GM12801 (cell line): ENCODE data around the gene SLC25A29.

Source experiments
- CTCF ChIP-seq: IDR thresholded peaks from one replicate; pipeline ENCODE4 v1.5.1; 2011; ENCODE audit warnings: control low read depth; ENCODE audit not compliant: insufficient read length; ENCODE audit errors: extremely low read depth

SLC25A29 gene

GRCh38 chr14:100321473-100322137 is 15.4 kb upstream of the SLC25A29 start:
- no peak for TF ChIP-seq CTCF

- TF ChIP-seq CTCF, result no peak
These were observed 14.1 kb upstream of the SLC25A29 start for GRCh38 chr14:100320157-100320856.

DNA sequence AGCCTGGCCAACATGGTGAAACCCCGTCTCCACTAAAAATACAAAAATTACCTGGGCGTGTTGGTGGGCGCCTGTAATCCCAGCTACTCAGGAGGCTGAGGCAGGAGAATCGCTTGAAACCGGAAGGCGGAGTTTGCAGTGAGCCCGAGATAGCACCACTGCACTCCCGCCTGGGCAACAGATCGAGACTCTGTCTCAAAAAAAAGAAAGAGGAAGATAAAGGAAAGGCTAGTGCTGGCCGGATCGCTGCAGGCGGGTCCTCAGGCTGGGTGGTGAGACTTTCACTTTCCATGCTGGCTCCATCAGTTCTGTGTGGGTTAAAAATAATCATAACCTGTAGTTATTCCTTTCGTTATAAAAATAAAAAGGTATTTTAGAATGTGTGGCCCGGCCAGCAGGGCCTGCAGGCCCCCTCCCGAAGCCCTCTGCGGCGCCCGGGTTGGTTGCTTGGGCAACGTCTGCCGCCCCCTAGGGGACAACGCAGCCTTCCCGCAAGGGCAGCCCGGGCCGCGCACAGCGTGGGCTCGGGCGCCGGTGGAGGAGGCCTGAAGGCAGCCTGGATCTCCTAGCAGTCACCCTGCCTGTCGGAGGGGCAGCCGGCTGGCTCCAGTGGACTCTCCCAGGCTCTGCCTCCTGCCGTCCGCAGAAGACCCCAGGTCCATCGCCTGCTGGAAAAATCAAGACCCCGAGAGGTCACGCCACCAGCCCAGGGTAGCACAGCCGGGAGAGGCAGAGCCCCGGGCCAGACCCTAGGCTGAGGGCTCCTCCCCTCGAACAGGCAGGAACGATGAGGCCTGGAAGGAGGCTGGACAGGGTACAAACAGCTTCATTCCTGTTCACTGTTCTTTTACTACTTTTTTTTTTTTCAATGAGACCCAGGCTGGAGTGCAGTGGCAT is 11.9 kb upstream of the SLC25A29 start:
- TF ChIP-seq CTCF, result no peak

GRCh38 chr14:100317389-100317788 is 11.1 kb upstream of the SLC25A29 start:
- no peak for TF ChIP-seq CTCF

- TF ChIP-seq CTCF, result no peak
These were observed 8.5 kb upstream of the SLC25A29 start for GRCh38 chr14:100314724-100315123.

DNA sequence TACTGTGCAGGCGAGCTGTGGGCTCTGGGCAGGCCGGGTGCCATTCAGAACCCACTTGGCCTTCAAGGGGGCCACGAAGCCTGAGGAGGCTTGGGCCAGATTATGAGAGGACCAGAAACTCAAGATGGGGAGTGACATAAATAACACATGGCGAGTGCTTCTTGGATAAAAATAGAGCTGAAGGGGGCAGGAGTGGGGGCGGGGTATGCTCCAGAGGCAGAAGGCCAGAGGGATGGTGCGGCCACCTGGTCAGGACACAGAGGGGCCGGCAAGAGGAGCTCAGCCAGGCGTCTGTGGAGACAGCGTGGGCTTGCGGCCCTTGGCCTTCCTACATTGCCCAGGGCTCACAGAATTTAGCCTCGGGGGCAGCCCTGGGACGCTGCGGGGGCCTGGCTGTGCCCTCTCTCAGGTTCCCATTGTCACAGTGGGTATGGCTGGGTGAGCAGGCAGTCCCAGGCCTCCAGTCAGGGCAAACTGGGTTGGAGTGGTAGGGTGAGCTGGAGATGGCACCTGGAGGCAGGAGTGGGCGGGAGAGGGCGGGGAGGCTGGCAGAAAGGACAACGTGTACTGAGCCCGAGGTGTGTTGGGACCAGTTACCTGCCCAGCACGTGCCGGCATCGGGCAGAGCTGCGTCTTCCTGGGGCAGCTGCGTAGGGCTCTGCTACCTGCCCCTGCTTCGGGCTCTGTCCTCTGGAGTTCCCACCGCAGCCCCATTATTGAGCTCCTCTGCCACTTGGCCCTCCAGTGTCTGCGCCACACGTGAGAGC is 7.4 kb upstream of the SLC25A29 start:
- TF ChIP-seq CTCF, result no peak
